ENCODE results near the gene DSCAML1. TPM values are rescaled to one million over a fixed set of nuclear protein-coding genes. Genes with fewer than 3 reads are reported as not detected.

The DSCAML1 gene
- total and polyA plus RNA-seq, 10 of the 15 experiments (the other 5 are each of a cell fraction or from before 2014, with no cell fraction given): 0.03 to 0.18 (median 0.06) TPM; not detected in 1

DNA sequence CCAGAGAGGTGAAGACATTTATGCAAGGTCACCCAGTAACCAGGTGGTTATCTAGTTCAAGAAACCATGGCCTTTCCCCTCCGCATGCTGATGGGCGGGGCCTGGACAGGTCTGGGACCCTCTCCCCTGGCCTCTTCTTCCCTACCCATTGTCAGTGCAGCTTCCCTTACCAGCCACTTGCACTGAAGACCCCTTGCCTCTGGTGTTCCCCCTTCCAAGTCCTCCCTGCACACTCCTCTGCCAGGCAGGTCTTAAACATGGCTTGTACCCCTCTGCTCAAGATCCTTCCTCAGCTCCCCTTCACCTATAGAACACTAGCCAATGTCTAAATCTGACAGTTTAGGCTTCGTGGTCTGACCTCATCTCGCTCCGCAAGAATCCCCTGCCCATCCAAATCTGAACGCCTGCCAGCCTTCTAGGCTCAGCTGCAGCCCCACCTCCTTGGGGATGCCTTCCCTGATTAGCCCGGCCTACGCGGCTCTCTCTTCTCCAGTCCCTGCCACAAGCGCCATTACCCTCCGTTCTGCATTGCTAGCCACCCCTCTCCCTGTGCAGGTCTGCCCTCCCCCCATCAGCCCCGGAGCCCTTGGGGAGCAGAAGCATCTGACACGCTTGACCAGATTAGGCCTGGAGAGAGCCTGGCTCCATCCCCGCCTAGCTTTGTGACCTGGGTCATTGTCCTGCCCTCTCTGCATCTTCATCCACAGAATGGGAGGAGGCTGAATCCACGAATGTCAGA lies 213.8 kb downstream of the DSCAML1 start:
- no peak overlapping the region for H2AFZ ChIP-seq (ENCODE audit: control insufficient read depth, low read depth, low read length)
- H3K27me3 ChIP-seq (replicated peaks in 1 of 2; ENCODE audit: control insufficient read depth in 2 of 2, insufficient read depth in 2 of 2, low read length in 1 of 2): peaks cover 0 to 8% of the 10 kb centered on the region in 2 experiments; a peak in 3 of 4 replicates
- WGBS (ENCODE audit: insufficient coverage, insufficient replicate concordance, low lambda C conversion rate, missing lambda C conversion rate): 47% methylated on average over 13 of the region's 15 CpGs
- H3K9ac ChIP-seq (ENCODE audit: control insufficient read depth, insufficient read depth, low read length): no peak overlapping the region
- SMC1A ChIA-PET (ENCODE audit: uncharacterized antibody, unreplicated experiment): no interaction called here
- ATAC-seq (no peak), FAIRE-seq (no peak), DNase-seq (ENCODE audit: low read depth, low spot score) (no peak)
- H3K4me3 ChIP-seq: no peak overlapping the region
- H3K79me2 ChIP-seq (ENCODE audit: control insufficient read depth, insufficient read depth, low read length): no peaks in the 10 kb centered on the region
- H3K4me2 ChIP-seq (ENCODE audit: control insufficient read depth, insufficient read depth): no peak overlapping the region
- no peaks in the 10 kb centered on the region for H3K36me3 ChIP-seq (ENCODE audit: control insufficient read depth in 2 of 2, insufficient read depth in 2 of 2, low read length in 1 of 2)
- TF ChIP-seq IRF4 (IDR thresholded peaks at IDR 0.05; ENCODE audit: low read depth, low read length) (no peak), CBFB (IDR thresholded peaks at IDR 0.05; ENCODE audit: low read depth) (no peak), ZNF24 (IDR thresholded peaks at IDR 0.05) (no peak), DPF2 (IDR thresholded peaks at IDR 0.05) (no peak), BRCA1 (IDR thresholded peaks at IDR 0.05; ENCODE audit: low read depth, low read length) (no peak), NRF1 (conservative IDR thresholded peaks at IDR 0.05; ENCODE audit: low read depth, low read length) (no peak)
- RAD21 ChIA-PET (ENCODE audit: unreplicated experiment): no interaction called here
- H3K9me3 ChIP-seq (replicated peaks; ENCODE audit: control insufficient read depth, insufficient read depth, low read length): no peaks in the 10 kb centered on the region
- H3K27ac ChIP-seq (ENCODE audit: control insufficient read depth, insufficient read depth): no peak overlapping the region
- CTCF ChIA-PET: interaction anchor here (1.1 kb wide), 1 partner anchor 38 kb away, joined by 3 read pairs; no protein-coding TSS in a partner anchor
- in situ Hi-C loops (cut with MboI) (no loop called here), intact Hi-C loops (cut with micrococcal nuclease; ENCODE audit: unreplicated experiment) (no loop called here)
- no TSS peak for BruUV-seq (replicated peaks)
- no peaks in the 10 kb centered on the region for H3K4me1 ChIP-seq (ENCODE audit: control insufficient read depth, insufficient read depth, low read length)
- POLR2A ChIA-PET: no interaction called here
- H4K20me1 ChIP-seq (ENCODE audit: control insufficient read depth, insufficient read depth): no peaks in the 10 kb centered on the region

DNA sequence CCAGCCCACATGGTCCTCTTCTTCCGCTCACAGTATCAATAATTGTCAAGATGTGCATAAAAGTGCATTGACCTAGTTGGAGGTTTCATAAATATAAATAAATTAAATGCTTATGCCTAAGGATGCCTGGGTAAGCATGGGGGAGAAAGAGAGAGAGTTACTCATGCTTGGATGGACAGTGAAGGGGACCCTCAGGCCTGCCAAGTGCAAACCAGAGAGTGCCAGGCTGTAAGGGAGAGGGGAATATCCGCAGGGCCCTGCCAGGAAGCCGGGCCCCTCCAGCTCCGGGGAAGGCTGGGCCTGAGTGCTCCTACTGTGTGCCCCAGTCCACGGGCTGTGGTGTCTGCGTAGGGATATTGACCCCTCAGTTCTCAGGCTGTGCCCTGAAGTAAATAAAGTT lies 214.6 kb downstream of the DSCAML1 start:
- Histone ChIP-seq H3K79me2 (ENCODE audit: control insufficient read depth, insufficient read depth, low read length) (no peaks in the 10 kb centered on the region), H3K4me3 (no peak overlapping the region), H3K4me2 (ENCODE audit: control insufficient read depth, insufficient read depth) (no peak overlapping the region), H3K27me3 (replicated peaks in 1 of 2; ENCODE audit: control insufficient read depth in 2 of 2, insufficient read depth in 2 of 2, low read length in 1 of 2) (peaks cover 0 to 2% of the 10 kb centered on the region in 2 experiments; a peak in 3 of 4 replicates), H2AFZ (ENCODE audit: control insufficient read depth, low read depth, low read length) (no peak overlapping the region), H3K4me1 (ENCODE audit: control insufficient read depth, insufficient read depth, low read length) (no peaks in the 10 kb centered on the region), H3K9ac (ENCODE audit: control insufficient read depth, insufficient read depth, low read length) (no peak overlapping the region), H3K9me3 (replicated peaks; ENCODE audit: control insufficient read depth, insufficient read depth, low read length) (no peaks in the 10 kb centered on the region), H3K36me3 (ENCODE audit: control insufficient read depth in 2 of 2, insufficient read depth in 2 of 2, low read length in 1 of 2) (no peaks in the 10 kb centered on the region), H4K20me1 (ENCODE audit: control insufficient read depth, insufficient read depth) (no peaks in the 10 kb centered on the region), H3K27ac (ENCODE audit: control insufficient read depth, insufficient read depth) (no peak overlapping the region)
- intact Hi-C loops (cut with micrococcal nuclease; ENCODE audit: unreplicated experiment) (no loop called here), in situ Hi-C loops (cut with MboI) (no loop called here)
- FAIRE-seq (no peak), DNase-seq (ENCODE audit: low read depth, low spot score) (no peak), ATAC-seq (no peak)
- ChIA-PET CTCF (no interaction called here), SMC1A (ENCODE audit: uncharacterized antibody, unreplicated experiment) (no interaction called here), RAD21 (ENCODE audit: unreplicated experiment) (no interaction called here), POLR2A (no interaction called here)
- no TSS peak for BruUV-seq (replicated peaks)
- WGBS (ENCODE audit: insufficient coverage, insufficient replicate concordance, low lambda C conversion rate, missing lambda C conversion rate): 20% methylated on average over 6 of the region's 6 CpGs
- TF ChIP-seq, protein P1, sequence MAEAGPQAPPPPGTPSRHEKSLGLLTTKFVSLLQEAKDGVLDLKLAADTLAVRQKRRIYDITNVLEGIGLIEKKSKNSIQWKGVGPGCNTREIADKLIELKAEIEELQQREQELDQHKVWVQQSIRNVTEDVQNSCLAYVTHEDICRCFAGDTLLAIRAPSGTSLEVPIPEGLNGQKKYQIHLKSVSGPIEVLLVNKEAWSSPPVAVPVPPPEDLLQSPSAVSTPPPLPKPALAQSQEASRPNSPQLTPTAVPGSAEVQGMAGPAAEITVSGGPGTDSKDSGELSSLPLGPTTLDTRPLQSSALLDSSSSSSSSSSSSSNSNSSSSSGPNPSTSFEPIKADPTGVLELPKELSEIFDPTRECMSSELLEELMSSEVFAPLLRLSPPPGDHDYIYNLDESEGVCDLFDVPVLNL (IDR thresholded peaks at IDR 0.05; ENCODE audit: low read depth, low read length): no peak
- TF ChIP-seq, protein P2, sequence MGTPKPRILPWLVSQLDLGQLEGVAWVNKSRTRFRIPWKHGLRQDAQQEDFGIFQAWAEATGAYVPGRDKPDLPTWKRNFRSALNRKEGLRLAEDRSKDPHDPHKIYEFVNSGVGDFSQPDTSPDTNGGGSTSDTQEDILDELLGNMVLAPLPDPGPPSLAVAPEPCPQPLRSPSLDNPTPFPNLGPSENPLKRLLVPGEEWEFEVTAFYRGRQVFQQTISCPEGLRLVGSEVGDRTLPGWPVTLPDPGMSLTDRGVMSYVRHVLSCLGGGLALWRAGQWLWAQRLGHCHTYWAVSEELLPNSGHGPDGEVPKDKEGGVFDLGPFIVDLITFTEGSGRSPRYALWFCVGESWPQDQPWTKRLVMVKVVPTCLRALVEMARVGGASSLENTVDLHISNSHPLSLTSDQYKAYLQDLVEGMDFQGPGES (IDR thresholded peaks at IDR 0.05): no peak
- TF ChIP-seq, protein P3, sequence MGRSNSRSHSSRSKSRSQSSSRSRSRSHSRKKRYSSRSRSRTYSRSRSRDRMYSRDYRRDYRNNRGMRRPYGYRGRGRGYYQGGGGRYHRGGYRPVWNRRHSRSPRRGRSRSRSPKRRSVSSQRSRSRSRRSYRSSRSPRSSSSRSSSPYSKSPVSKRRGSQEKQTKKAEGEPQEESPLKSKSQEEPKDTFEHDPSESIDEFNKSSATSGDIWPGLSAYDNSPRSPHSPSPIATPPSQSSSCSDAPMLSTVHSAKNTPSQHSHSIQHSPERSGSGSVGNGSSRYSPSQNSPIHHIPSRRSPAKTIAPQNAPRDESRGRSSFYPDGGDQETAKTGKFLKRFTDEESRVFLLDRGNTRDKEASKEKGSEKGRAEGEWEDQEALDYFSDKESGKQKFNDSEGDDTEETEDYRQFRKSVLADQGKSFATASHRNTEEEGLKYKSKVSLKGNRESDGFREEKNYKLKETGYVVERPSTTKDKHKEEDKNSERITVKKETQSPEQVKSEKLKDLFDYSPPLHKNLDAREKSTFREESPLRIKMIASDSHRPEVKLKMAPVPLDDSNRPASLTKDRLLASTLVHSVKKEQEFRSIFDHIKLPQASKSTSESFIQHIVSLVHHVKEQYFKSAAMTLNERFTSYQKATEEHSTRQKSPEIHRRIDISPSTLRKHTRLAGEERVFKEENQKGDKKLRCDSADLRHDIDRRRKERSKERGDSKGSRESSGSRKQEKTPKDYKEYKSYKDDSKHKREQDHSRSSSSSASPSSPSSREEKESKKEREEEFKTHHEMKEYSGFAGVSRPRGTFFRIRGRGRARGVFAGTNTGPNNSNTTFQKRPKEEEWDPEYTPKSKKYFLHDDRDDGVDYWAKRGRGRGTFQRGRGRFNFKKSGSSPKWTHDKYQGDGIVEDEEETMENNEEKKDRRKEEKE (IDR thresholded peaks at IDR 0.05): no peak
- TF ChIP-seq TAF1 (IDR thresholded peaks at IDR 0.05; ENCODE audit: borderline replicate concordance, low read depth, low read length) (no peak), MXI1 (IDR thresholded peaks at IDR 0.05; ENCODE audit: low read depth, low read length) (no peak), CHD2 (IDR thresholded peaks at IDR 0.05; ENCODE audit: borderline replicate concordance, low read depth, low read length) (no peak), ZNF274 (IDR thresholded peaks at IDR 0.05; ENCODE audit: insufficient read depth, insufficient read length) (no peak)

Data from GM12878 (cell line).